Activated effector memory CD4-positive, alpha-beta T cell treated with anti-CD3 and anti-CD28 coated beads, Interleukin-2, amount 50 U/mL, for 16 hours (primary cell): ENCODE measurements around the gene RPP40.

ENCODE experiments used
- DNase-seq: peaks from one replicate; pipeline ENCODE4 v3.0.0-alpha.2; 2020

The RPP40 gene

GRCh38 chr6:4967301-4968030 lies 36.4 kb downstream of the RPP40 start:
- no peak for DNase-seq

DNA sequence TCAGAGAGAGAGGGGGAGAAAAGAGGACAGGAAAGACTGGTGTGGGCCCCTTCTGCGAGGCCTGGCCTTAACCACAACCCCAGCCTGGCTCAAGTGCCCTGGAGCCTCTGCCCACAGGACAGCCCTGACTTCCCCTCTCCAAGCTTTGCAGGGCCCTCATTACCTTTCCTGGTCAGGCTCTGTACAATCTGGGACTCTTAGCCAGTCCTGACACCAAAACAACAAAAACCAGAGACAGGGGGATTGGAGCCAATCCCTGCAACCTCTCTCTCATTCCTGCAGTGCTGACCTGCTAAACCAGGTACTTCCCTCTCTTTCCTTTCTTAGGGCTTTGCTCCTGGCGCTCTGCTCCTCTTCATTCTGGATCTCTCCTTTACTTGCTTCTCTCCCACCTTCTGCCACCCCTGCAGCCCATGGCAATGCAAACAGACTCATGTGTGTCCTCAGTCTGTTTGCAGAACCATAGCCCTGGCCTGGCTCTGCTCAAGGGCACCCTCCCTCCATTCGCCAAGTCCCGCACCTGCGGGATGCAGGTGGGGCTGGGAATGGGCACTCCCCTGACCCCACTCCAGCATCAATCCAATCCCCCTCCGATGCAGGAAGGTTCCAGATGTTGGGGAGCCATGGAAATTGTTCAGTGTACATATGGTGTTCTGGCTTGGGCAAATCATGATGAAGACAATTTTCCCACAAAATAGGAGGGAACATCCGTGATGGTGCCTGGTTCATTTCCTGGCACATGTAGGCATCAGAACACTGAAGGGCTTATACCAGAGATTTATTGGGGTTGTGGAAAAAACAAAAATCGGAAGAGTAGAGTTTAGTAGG lies 38.1 kb downstream of the RPP40 start:
- no peak for DNase-seq

GRCh38 chr6:4964675-4965561 lies 38.9 kb downstream of the RPP40 start:
- no peak for DNase-seq

- DNase-seq, result no peak
Observed at GRCh38 chr6:4962905-4963304, 40.9 kb downstream of the RPP40 start.

DNA sequence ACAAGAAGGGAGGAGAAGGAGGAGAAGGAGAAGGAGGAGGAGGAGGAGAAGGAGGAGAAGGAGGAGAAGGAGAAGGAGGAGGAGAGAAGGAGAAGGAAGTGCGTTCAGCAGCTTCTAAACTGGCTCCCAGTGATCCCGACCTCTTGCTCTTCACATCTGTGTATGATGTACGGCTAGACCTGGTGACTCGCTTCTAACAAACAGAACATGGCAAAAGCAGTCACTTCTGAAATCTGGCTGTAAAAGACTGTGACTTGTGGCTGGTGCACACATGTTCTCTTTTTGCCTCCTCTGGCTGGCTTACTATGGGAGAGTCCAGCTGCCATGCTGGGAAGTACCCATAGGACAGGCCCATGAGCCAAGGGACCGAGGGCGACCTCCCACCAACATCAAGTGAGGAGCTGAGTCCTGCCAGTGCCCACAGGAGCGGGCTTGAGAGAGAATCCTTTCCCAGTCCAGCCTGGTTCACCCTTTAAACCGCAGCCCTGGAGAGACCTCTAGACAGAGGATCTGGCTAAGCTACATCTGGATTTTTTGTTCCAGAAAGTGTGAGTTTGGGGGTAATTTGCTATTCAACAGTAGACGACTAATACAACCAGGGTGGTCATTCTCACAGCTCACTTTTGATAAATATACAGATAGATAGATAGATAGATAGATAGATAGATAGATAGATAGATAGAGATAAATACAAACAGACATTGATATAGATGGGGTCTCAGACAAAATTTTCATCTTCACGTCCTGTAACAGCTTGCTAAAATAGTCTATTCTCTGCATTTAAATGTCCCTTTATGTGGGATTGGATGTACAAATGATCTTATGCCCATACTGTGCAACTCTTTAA lies 42.3 kb downstream of the RPP40 start:
- no peak for DNase-seq

- no peak for DNase-seq
Observed at GRCh38 chr6:4958624-4959023, 45.2 kb downstream of the RPP40 start.

DNA sequence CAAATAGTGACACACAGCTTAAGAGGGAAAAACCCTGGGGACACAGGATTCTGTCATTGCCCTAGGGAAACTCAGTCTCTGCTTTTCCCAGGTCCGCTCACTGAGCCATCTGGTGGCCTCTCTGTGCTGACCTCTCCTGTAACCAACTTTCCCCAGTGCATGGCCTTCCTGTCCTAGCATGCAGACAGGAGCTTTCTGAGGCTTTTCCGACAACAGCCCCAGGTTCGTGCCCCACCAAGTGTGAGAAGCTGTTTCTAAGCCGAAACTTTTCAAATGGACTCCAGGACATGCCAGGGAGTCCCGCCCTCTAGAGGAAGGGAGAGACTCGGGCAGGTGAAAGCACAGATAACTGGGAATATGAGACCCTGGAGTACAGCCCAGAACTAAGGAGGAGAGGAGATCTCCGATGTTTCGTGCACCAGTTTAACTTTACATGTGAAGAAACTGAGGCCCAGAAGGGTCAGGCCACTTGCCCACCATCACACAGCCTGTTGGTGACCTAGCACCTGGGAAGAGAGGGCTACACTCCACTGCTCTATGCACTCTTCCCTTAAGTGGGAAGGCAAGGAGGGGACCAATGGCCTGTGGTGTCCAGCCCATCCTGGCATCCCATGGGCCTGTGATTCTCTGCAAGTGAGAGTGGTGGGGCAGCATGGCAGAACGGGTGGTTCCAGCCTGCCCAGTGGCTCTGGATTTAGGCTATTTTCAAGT lies 46.2 kb downstream of the RPP40 start:
- DNase-seq, result no peak

- DNase-seq, result no peak
Observed at GRCh38 chr6:4956625-4957024, 47.2 kb downstream of the RPP40 start.

DNA sequence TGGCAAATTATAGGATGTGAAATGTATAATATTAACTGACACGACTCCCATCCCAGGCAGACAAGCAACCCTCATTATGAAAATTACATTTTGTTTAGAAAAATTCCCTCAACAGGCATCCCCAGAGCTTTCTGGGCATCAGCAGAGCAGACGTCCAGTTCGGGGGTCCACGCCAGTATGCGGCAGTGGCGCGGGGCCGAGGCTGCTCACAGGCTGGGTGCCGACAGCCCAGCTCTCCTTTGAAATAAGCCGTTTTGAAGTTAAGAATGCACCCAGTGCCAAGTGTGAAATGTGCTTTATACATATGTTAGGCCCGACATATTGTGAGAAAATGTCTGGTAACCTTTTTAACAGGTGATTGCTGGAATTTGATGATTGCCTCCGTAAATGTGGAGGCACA lies 50.4 kb downstream of the RPP40 start:
- no peak for DNase-seq

GRCh38 chr6:4950836-4951533 lies 52.9 kb downstream of the RPP40 start:
- no peak for DNase-seq

GRCh38 chr6:4950076-4950475 lies 53.8 kb downstream of the RPP40 start:
- no peak for DNase-seq

GRCh38 chr6:4948781-4949450 lies 54.9 kb downstream of the RPP40 start:
- DNase-seq, result no peak

DNA sequence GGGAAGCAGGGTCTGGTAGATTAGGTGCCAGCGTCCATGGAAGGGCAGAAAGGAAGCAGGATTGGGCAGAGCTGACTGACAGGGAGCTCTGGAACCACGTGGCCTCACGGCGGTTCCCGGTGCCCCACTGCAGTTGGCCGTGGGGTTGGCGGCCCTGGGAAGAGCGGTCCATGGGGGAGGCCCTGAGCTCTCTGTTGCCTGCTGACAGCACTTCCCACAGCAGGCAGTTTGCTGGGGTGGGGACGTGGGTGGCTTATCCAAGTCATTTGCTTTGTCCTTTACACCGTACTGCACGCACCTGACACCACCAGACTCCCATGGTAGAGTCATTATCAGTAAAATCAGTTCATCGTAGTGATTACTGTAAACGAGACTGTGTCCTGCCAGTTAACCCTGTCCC lies 56.1 kb downstream of the RPP40 start:
- no peak for DNase-seq

DNA sequence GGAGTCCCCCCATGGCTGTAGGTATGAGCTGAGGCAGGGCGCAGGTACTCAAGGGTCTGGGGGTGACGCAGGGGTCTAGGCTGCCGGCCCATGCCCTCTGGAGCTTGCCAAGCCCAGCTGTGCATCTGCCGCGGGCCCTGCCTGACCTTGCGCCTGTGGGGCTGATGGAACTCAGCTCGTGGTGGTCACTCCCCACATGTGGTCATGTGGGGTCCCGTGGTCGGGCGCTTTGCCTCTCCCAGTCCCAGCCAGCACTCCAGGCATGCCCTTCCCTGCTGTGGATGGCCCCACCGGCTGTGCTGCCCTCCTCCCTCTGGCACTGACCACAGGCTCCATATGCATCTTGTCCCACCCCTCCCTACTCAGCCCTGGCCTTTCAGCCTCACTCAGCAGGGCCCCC lies 57.3 kb downstream of the RPP40 start:
- DNase-seq, result no peak
